Measurements from ENCODE around the gene IZUMO1. TPM values are rescaled to one million over a fixed set of nuclear protein-coding genes. Genes with fewer than 3 reads are reported as not detected.
A peak's percentile ranks its signal among the peaks of the same experiment; 100 is the strongest.
"Not testable (repeated sequence)": the region's sequence is repeated elsewhere in the genome, so short reads cannot be mapped to it uniquely, and the experiment has no call there.

Gene IZUMO1
- total and polyA plus RNA-seq, 12 donors: 0.59 to 2.9 (median 1.2) TPM; not detected in 3

GRCh38 chr19:48698046-48698445 lies 48.7 kb downstream of the IZUMO1 start:
- intact Hi-C loops (cut with DNase I): no loop called here

GRCh38 chr19:48696353-48697010 lies 50.2 kb downstream of the IZUMO1 start:
- TF ChIP-seq, protein P1, sequence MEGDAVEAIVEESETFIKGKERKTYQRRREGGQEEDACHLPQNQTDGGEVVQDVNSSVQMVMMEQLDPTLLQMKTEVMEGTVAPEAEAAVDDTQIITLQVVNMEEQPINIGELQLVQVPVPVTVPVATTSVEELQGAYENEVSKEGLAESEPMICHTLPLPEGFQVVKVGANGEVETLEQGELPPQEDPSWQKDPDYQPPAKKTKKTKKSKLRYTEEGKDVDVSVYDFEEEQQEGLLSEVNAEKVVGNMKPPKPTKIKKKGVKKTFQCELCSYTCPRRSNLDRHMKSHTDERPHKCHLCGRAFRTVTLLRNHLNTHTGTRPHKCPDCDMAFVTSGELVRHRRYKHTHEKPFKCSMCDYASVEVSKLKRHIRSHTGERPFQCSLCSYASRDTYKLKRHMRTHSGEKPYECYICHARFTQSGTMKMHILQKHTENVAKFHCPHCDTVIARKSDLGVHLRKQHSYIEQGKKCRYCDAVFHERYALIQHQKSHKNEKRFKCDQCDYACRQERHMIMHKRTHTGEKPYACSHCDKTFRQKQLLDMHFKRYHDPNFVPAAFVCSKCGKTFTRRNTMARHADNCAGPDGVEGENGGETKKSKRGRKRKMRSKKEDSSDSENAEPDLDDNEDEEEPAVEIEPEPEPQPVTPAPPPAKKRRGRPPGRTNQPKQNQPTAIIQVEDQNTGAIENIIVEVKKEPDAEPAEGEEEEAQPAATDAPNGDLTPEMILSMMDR (IDR thresholded peaks at IDR 0.05): no peak
- no peak for TF ChIP-seq POLR2A (IDR thresholded peaks at IDR 0.05)
- Histone ChIP-seq H3K27me3 (no peaks in the 10 kb centered on the region), H3K4me3 (peak overlapping the region in 1 of 4 donors; percentile 35), H3K36me3 (replicated peaks in 1 of 2) (no peaks in the 10 kb centered on the region), H3K27ac (peak overlapping the region in 1 of 5 donors; percentile 6), H3K4me1 (replicated peaks in 1 of 2) (no peaks in the 10 kb centered on the region), H3K9me3 (replicated peaks in 1 of 3) (no peaks in the 10 kb centered on the region)
- DNase-seq: no peak
- 15 to 31% (median 22%) methylated on average over 25 to 34 of the region's 34 CpGs for WGBS, 4 donors
- intact Hi-C loops (cut with DNase I): no loop called here

More at GRCh38 chr19:48698046-48698445, 48.7 kb downstream of the IZUMO1 start:
- Histone ChIP-seq H3K27me3 (no peaks in the 10 kb centered on the region), H3K9me3 (replicated peaks in 1 of 3) (no peaks in the 10 kb centered on the region), H3K4me1 (replicated peaks in 1 of 2) (no peaks in the 10 kb centered on the region), H3K4me3 (no peak overlapping the region), H3K36me3 (replicated peaks in 1 of 2) (no peaks in the 10 kb centered on the region), H3K27ac (no peak overlapping the region)
- 34 to 53% (median 46%) methylated on average over 4 of the region's 4 CpGs for WGBS, 4 donors
- no peak for DNase-seq
- no peak for TF ChIP-seq POLR2A (IDR thresholded peaks at IDR 0.05)
- TF ChIP-seq, protein P1 (IDR thresholded peaks at IDR 0.05): no peak

- intact Hi-C loops (cut with DNase I): no loop called here
- Histone ChIP-seq H3K27me3 (no peaks in the 10 kb centered on the region), H3K4me3 (peak within 1 kb of the TSS in 1 of 4 donors; percentile 35), H3K36me3 (replicated peaks in 1 of 2) (no peaks in the 10 kb centered on the region), H3K27ac (peak within 1 kb of the TSS in 1 of 5 donors; percentile 6), H3K9me3 (replicated peaks in 1 of 3) (no peaks in the 10 kb centered on the region), H3K4me1 (replicated peaks in 1 of 2) (no peaks in the 10 kb centered on the region)
- TF ChIP-seq, protein P1 (IDR thresholded peaks at IDR 0.05): no peak
- no peak for TF ChIP-seq POLR2A (IDR thresholded peaks at IDR 0.05)
- no peak for DNase-seq
- WGBS, 4 donors: 45 to 53% (median 46%) methylated on average over 5 to 16 of the region's 16 CpGs
These were observed 50.9 kb downstream of the IZUMO1 start, which contains the start of gene FUT2 for GRCh38 chr19:48695743-48696352. FUT2 (plus strand) TSS chr19:48695971; CDS start chr19:48702957, 6,986 bp downstream.

- H3K4me1 ChIP-seq (replicated peaks in 1 of 2); H3K36me3 ChIP-seq (replicated peaks in 1 of 2); H3K4me3 ChIP-seq; H3K9me3 ChIP-seq (replicated peaks in 1 of 3); H3K27me3 ChIP-seq; intact Hi-C loops (cut with DNase I); H3K27ac ChIP-seq; DNase-seq: not testable (repeated sequence)
- whole genome bisulfite sequencing, 4 donors: 88 to 94% (median 92%) methylated on average over 9 of the region's 9 CpGs
These were observed 53.1 kb downstream of the IZUMO1 start for GRCh38 chr19:48693629-48694028.

Small RNA genes lying within 50 kb of the gene (small RNA-seq; reads per million reads assigned to genes)
- gene RNU6-317P: 0 reads per million in 2 donors

Other genes with a start within 250 kb of the IZUMO1 start
- gene LMTK3, start 235.1 kb downstream of the IZUMO1 start, total RNA-seq: 1 to 10 TPM in 7 of 9 donors, under 1 TPM in 2; 0.06 to 4.4 (median 2.2) TPM
- gene LMTK3, start 235.1 kb downstream of the IZUMO1 start, polyA plus RNA-seq: 10 to 100 TPM in 1 of 3 donors, 1 to 10 TPM in 1, under 1 TPM in 1; 0.57 to 15.1 (median 2.3) TPM
- 1 to 10 TPM in 2 of 9 donors, under 1 TPM in 4, not detected in 3; 0.22 to 1.4 (median 0.49) TPM for gene SULT2B1, start 194.7 kb downstream of the IZUMO1 start, total RNA-seq
- gene SULT2B1, start 194.7 kb downstream of the IZUMO1 start, polyA plus RNA-seq: under 1 TPM; 0.24 to 0.88 (median 0.72) TPM
- gene SPACA4, start 140.2 kb downstream of the IZUMO1 start, total RNA-seq: not detected
- gene SPACA4, start 140.2 kb downstream of the IZUMO1 start, polyA plus RNA-seq: not detected
- gene FAM83E, start 131.8 kb downstream of the IZUMO1 start, total RNA-seq: under 1 TPM in 2 of 9 donors, not detected in 7; 0.17 to 0.75 TPM
- 1 to 10 TPM in 1 of 3 donors, under 1 TPM in 1, not detected in 1; 0.24 to 1.6 TPM for gene FAM83E, start 131.8 kb downstream of the IZUMO1 start, polyA plus RNA-seq
- 1,000 to 10,000 TPM; 1,183 to 3,315 (median 1,689) TPM for gene RPL18, start 127.7 kb downstream of the IZUMO1 start, total RNA-seq
- 1,000 to 10,000 TPM in 2 of 3 donors, 100 to 1,000 TPM in 1; 575 to 5,137 (median 3,671) TPM for gene RPL18, start 127.7 kb downstream of the IZUMO1 start, polyA plus RNA-seq
- 10 to 100 TPM; 11.7 to 27.9 (median 17.9) TPM for gene SPHK2, start 127.4 kb downstream of the IZUMO1 start, total RNA-seq
- gene SPHK2, start 127.4 kb downstream of the IZUMO1 start, polyA plus RNA-seq: 10 to 100 TPM in 2 of 3 donors, 1 to 10 TPM in 1; 4.3 to 29.9 (median 12.6) TPM
- 10 to 100 TPM; 24.3 to 78.3 (median 49.2) TPM for gene DBP, start 109.5 kb downstream of the IZUMO1 start, total RNA-seq
- gene DBP, start 109.5 kb downstream of the IZUMO1 start, polyA plus RNA-seq: 10 to 100 TPM; 11.5 to 80.6 (median 57.9) TPM
- gene CA11, start 100.7 kb downstream of the IZUMO1 start, total RNA-seq: 10 to 100 TPM in 8 of 9 donors, 1 to 10 TPM in 1; 6.0 to 44.2 (median 21.7) TPM
- gene CA11, start 100.7 kb downstream of the IZUMO1 start, polyA plus RNA-seq: 100 to 1,000 TPM in 1 of 3 donors, 10 to 100 TPM in 2; 17.7 to 125 (median 50.4) TPM
- 1 to 10 TPM in 1 of 9 donors, under 1 TPM in 5, not detected in 3; 0.11 to 2.4 (median 0.42) TPM for gene NTN5, start 73.9 kb downstream of the IZUMO1 start, total RNA-seq
- gene NTN5, start 73.9 kb downstream of the IZUMO1 start, polyA plus RNA-seq: 1 to 10 TPM in 2 of 3 donors, under 1 TPM in 1; 0.11 to 2.4 (median 1.1) TPM
- gene FUT2, start 50.9 kb downstream of the IZUMO1 start, total RNA-seq: not detected
- gene FUT2, start 50.9 kb downstream of the IZUMO1 start, polyA plus RNA-seq: under 1 TPM in 2 of 3 donors, not detected in 1; 0.03 to 0.24 TPM
- 10 to 100 TPM in 8 of 9 donors, 1 to 10 TPM in 1; 9.4 to 45.9 (median 23.4) TPM for gene MAMSTR, start 27.2 kb downstream of the IZUMO1 start, total RNA-seq
- 10 to 100 TPM in 2 of 3 donors, 1 to 10 TPM in 1; 8.9 to 57.9 (median 31.9) TPM for gene MAMSTR, start 27.2 kb downstream of the IZUMO1 start, polyA plus RNA-seq
- gene RASIP1, start 6.3 kb downstream of the IZUMO1 start, total RNA-seq: 10 to 100 TPM in 8 of 9 donors, 1 to 10 TPM in 1; 7.3 to 23.1 (median 16.7) TPM
- gene RASIP1, start 6.3 kb downstream of the IZUMO1 start, polyA plus RNA-seq: 10 to 100 TPM in 2 of 3 donors, 1 to 10 TPM in 1; 5.1 to 38.9 (median 34.6) TPM
- gene FUT1, start 5.7 kb upstream of the IZUMO1 start, total RNA-seq: 1 to 10 TPM; 1.3 to 4.5 (median 2.3) TPM
- 1 to 10 TPM; 1.2 to 1.9 (median 1.7) TPM for gene FUT1, start 5.7 kb upstream of the IZUMO1 start, polyA plus RNA-seq
- gene FGF21, start 8.6 kb upstream of the IZUMO1 start, total RNA-seq: not detected
- not detected for gene FGF21, start 8.6 kb upstream of the IZUMO1 start, polyA plus RNA-seq
- 100 to 1,000 TPM in 7 of 9 donors, 10 to 100 TPM in 2; 57.5 to 163 (median 107) TPM for gene BCAT2, start 64.1 kb upstream of the IZUMO1 start, total RNA-seq
- gene BCAT2, start 64.1 kb upstream of the IZUMO1 start, polyA plus RNA-seq: 100 to 1,000 TPM in 1 of 3 donors, 10 to 100 TPM in 2; 82.9 to 114 (median 87.6) TPM
- 10 to 100 TPM; 18.9 to 63.0 (median 40.1) TPM for gene HSD17B14, start 89.6 kb upstream of the IZUMO1 start, total RNA-seq
- 100 to 1,000 TPM in 2 of 3 donors, 1 to 10 TPM in 1; 7.4 to 178 (median 135) TPM for gene HSD17B14, start 89.6 kb upstream of the IZUMO1 start, polyA plus RNA-seq
- 10 to 100 TPM in 8 of 9 donors, 1 to 10 TPM in 1; 4.5 to 65.1 (median 24.5) TPM for gene PLEKHA4, start 121.7 kb upstream of the IZUMO1 start, total RNA-seq
- 10 to 100 TPM in 2 of 3 donors, 1 to 10 TPM in 1; 7.1 to 74.6 (median 70.8) TPM for gene PLEKHA4, start 121.7 kb upstream of the IZUMO1 start, polyA plus RNA-seq
- gene PPP1R15A, start 125.5 kb upstream of the IZUMO1 start, total RNA-seq: 10 to 100 TPM; 18.2 to 54.6 (median 39.4) TPM
- gene PPP1R15A, start 125.5 kb upstream of the IZUMO1 start, polyA plus RNA-seq: 100 to 1,000 TPM in 1 of 3 donors, 10 to 100 TPM in 2; 49.2 to 174 (median 73.3) TPM
- under 1 TPM in 5 of 9 donors, not detected in 4; 0.14 to 0.72 (median 0.27) TPM for gene TULP2, start 151.8 kb upstream of the IZUMO1 start, total RNA-seq
- under 1 TPM in 1 of 3 donors, not detected in 2; 0.07 TPM for gene TULP2, start 151.8 kb upstream of the IZUMO1 start, polyA plus RNA-seq
- 100 to 1,000 TPM; 117 to 581 (median 289) TPM for gene NUCB1, start 153.4 kb upstream of the IZUMO1 start, total RNA-seq
- 100 to 1,000 TPM in 2 of 3 donors, 10 to 100 TPM in 1; 98.8 to 189 (median 175) TPM for gene NUCB1, start 153.4 kb upstream of the IZUMO1 start, polyA plus RNA-seq
- under 1 TPM in 4 of 9 donors, not detected in 5; 0.17 to 0.56 (median 0.33) TPM for gene DHDH, start 186.8 kb upstream of the IZUMO1 start, total RNA-seq
- gene DHDH, start 186.8 kb upstream of the IZUMO1 start, polyA plus RNA-seq: 1 to 10 TPM in 1 of 3 donors, under 1 TPM in 2; 0.27 to 2.8 (median 0.47) TPM
- gene BAX, start 208.0 kb upstream of the IZUMO1 start, total RNA-seq: 10 to 100 TPM; 18.1 to 79.0 (median 56.1) TPM
- gene BAX, start 208.0 kb upstream of the IZUMO1 start, polyA plus RNA-seq: 10 to 100 TPM; 21.5 to 61.3 (median 41.0) TPM
- over 10,000 TPM in 1 of 9 donors, 1,000 to 10,000 TPM in 8; 3,284 to 11,726 (median 3,862) TPM for gene FTL, start 218.4 kb upstream of the IZUMO1 start, total RNA-seq
- 1,000 to 10,000 TPM; 2,288 to 7,123 (median 4,274) TPM for gene FTL, start 218.4 kb upstream of the IZUMO1 start, polyA plus RNA-seq
- gene GYS1, start 246.4 kb upstream of the IZUMO1 start, total RNA-seq: 10 to 100 TPM; 23.7 to 63.9 (median 36.9) TPM
- 10 to 100 TPM; 35.2 to 45.9 (median 37.7) TPM for gene GYS1, start 246.4 kb upstream of the IZUMO1 start, polyA plus RNA-seq
- 100 to 1,000 TPM in 2 of 9 donors, 10 to 100 TPM in 7; 45.4 to 143 (median 76.8) TPM for gene RUVBL2, start 247.0 kb upstream of the IZUMO1 start, total RNA-seq
- 10 to 100 TPM; 41.3 to 93.3 (median 70.7) TPM for gene RUVBL2, start 247.0 kb upstream of the IZUMO1 start, polyA plus RNA-seq